GM12891 (cell line): ENCODE results near the gene NIPSNAP2.
"Not testable (repeated sequence)": the region's sequence is repeated elsewhere in the genome, so short reads cannot be mapped to it uniquely, and the experiment has no call there.

ENCODE experiments used
- POLR2A ChIP-seq: IDR thresholded peaks from 2 replicates; pipeline ENCODE4 v1.6.1; 2011; ENCODE audit warnings: low read depth, low read length, control low read depth
- SPI1 ChIP-seq: IDR thresholded peaks from 2 replicates; pipeline ENCODE4 v1.6.1; 2011; ENCODE audit warnings: low read depth, low read length, control low read depth
- TAF1 ChIP-seq: IDR thresholded peaks from 2 replicates; pipeline ENCODE4 v1.6.1; 2011; ENCODE audit warnings: low read depth, low read length, control low read depth

GRCh38 chr7:56047446-56048116 is 83.2 kb downstream of the NIPSNAP2 start:
- TF ChIP-seq SPI1, POLR2A, TAF1: not testable (repeated sequence)
